Endodermal cell (in vitro differentiated cells): ENCODE measurements around the gene TSPAN11. TPM values are rescaled to one million over a fixed set of nuclear protein-coding genes. Genes with fewer than 3 reads are reported as not detected.

Experiments
- DNase-seq: peaks from one replicate; pipeline ENCODE4 v3.0.0-alpha.2; 2017
- H3K27ac ChIP-seq: 2 replicates; pipeline ENCODE4 v1.5.1; 2013; ENCODE audit warnings: mild to moderate bottlenecking, low read depth, low read length, moderate library complexity
- H3K27me3 ChIP-seq: 2 replicates; pipeline ENCODE4 v1.6.1; 2013; ENCODE audit warnings: mild to moderate bottlenecking, low read length, moderate library complexity; ENCODE audit not compliant: insufficient read depth, control insufficient read depth, poor library complexity, severe bottlenecking
- H3K36me3 ChIP-seq: 2 replicates; pipeline ENCODE4 v1.7.0; 2013; ENCODE audit warnings: mild to moderate bottlenecking, low read length, moderate library complexity; ENCODE audit not compliant: control insufficient read depth, insufficient read depth
- H3K4me1 ChIP-seq: one replicate; pipeline ENCODE4 v1.7.0; 2013; ENCODE audit warnings: low read length; ENCODE audit not compliant: control insufficient read depth, insufficient read depth
- H3K4me3 ChIP-seq: 2 replicates; pipeline ENCODE4 v1.5.1; 2013; ENCODE audit warnings: mild to moderate bottlenecking, low read length, moderate library complexity
- H3K9ac ChIP-seq: 2 replicates; pipeline ENCODE4 v1.6.1; 2013; ENCODE audit warnings: mild to moderate bottlenecking, low read length, moderate library complexity; ENCODE audit not compliant: poor library complexity, severe bottlenecking; ENCODE audit errors: extremely low read depth
- H3K9me3 ChIP-seq: 2 replicates; pipeline ENCODE4 v1.6.1; 2013; ENCODE audit warnings: mild to moderate bottlenecking, low read length, moderate library complexity; ENCODE audit not compliant: control insufficient read depth
- H3K27ac Mint-ChIP-seq: 2 replicates; pipeline ENCODE4 v1.8.0; 2020; ENCODE audit warnings: mixed read lengths
- H3K27me3 Mint-ChIP-seq: 2 replicates; pipeline ENCODE4 v1.8.0; 2021; ENCODE audit warnings: mild to moderate bottlenecking, mixed read lengths; ENCODE audit not compliant: insufficient read depth
- H3K36me3 Mint-ChIP-seq: 2 replicates; pipeline ENCODE4 v1.8.0; 2020; ENCODE audit warnings: low read depth, mixed read lengths
- H3K4me1 Mint-ChIP-seq: 2 replicates; pipeline ENCODE4 v1.8.0; 2020; ENCODE audit warnings: mixed read lengths
- H3K4me3 Mint-ChIP-seq: 2 replicates; pipeline ENCODE4 v1.8.0; 2020; ENCODE audit warnings: mild to moderate bottlenecking, moderate library complexity, mixed read lengths
- H3K9me3 Mint-ChIP-seq: 2 replicates; pipeline ENCODE4 v1.8.0; 2020; ENCODE audit warnings: mild to moderate bottlenecking, mixed read lengths
- CTCF ChIP-seq: fragments of 200-600 bp; sonication (generic); conservative IDR thresholded peaks from 2 replicates; pipeline ENCODE4 v1.5.0; 2021; ENCODE audit warnings: antibody characterized with exemption, mild to moderate bottlenecking
- WGBS, 2 experiments: methylation state at CpG; one replicate each; pipeline versions ENCODE4 v1.1.5 to v1.1.7; 2013; ENCODE audit warnings: missing lambda C conversion rate in 2 of 2, mixed read lengths in 1 of 2; ENCODE audit not compliant: insufficient coverage in 1 of 2, insufficient read length in 1 of 2; 5-methylcytosine and 5-hydroxymethylcytosine counted together
- total RNA-seq, 2 donors: library from RNA; stranded (reverse); fragmentation: NEBNext Ultra II Directional in 1 of 2; extraction: Animal tissue kit (Norgen Biotek cat#: 25700) in 1 of 2; gene quantifications; 2 replicates in 1 of 2; 3 replicates in 1 of 2; pipeline ENCODE4 v1.2.1, GENCODE V29; 2021

Gene TSPAN11
- total RNA-seq, 2 donors from 2014 or later: 0.20 to 3.6 TPM

GRCh38 chr12:30978639-30979038 is 52.1 kb downstream of the TSPAN11 start:
- no peaks in the 10 kb centered on the region for H3K9me3 Mint-ChIP-seq
- Histone ChIP-seq H3K4me3 (no peak overlapping the region), H3K27me3 (no peaks in the 10 kb centered on the region), H3K36me3 (no peaks in the 10 kb centered on the region), H3K9me3 (no peaks in the 10 kb centered on the region), H3K27ac (no peak overlapping the region), H3K9ac (no peak overlapping the region), H3K4me1 (no peaks in the 10 kb centered on the region)
- DNase-seq: no peak
- peaks cover 13% of the 10 kb centered on the region for H3K4me1 Mint-ChIP-seq
- H3K4me3 Mint-ChIP-seq: no peak overlapping the region
- no peak for TF ChIP-seq CTCF
- H3K36me3 Mint-ChIP-seq: no peaks in the 10 kb centered on the region
- H3K27me3 Mint-ChIP-seq: peaks cover 3% of the 10 kb centered on the region
- 91 to 94% methylated on average over 4 to 7 of the region's 7 CpGs for WGBS, 2 experiments
- H3K27ac Mint-ChIP-seq: no peak overlapping the region

GRCh38 chr12:30979371-30980259 is 53.1 kb downstream of the TSPAN11 start:
- no peak overlapping the region for H3K4me3 Mint-ChIP-seq
- no peak for DNase-seq
- H3K9me3 ChIP-seq: no peaks in the 10 kb centered on the region
- H3K9ac ChIP-seq: no peak overlapping the region
- no peak overlapping the region for H3K4me3 ChIP-seq
- H3K4me1 ChIP-seq: no peaks in the 10 kb centered on the region
- 87 to 94% methylated on average over 8 to 20 of the region's 21 CpGs for WGBS, 2 experiments
- no peaks in the 10 kb centered on the region for H3K27me3 Mint-ChIP-seq
- TF ChIP-seq CTCF: no peak
- no peaks in the 10 kb centered on the region for H3K36me3 Mint-ChIP-seq
- H3K9me3 Mint-ChIP-seq: no peaks in the 10 kb centered on the region
- peak overlapping the region; percentile 15 for H3K27ac Mint-ChIP-seq
- peaks cover 13% of the 10 kb centered on the region for H3K4me1 Mint-ChIP-seq
- H3K27me3 ChIP-seq: no peaks in the 10 kb centered on the region
- no peaks in the 10 kb centered on the region for H3K36me3 ChIP-seq
- no peak overlapping the region for H3K27ac ChIP-seq

GRCh38 chr12:30980955-30981662 is 54.6 kb downstream of the TSPAN11 start:
- Mint-ChIP-seq H3K4me3 (no peak overlapping the region), H3K27me3 (no peaks in the 10 kb centered on the region), H3K36me3 (no peaks in the 10 kb centered on the region), H3K4me1 (peaks cover 13% of the 10 kb centered on the region), H3K27ac (peak overlapping the region; percentile 23), H3K9me3 (no peaks in the 10 kb centered on the region)
- TF ChIP-seq CTCF: no peak
- H3K36me3 ChIP-seq: no peaks in the 10 kb centered on the region
- DNase-seq: no peak
- H3K27ac ChIP-seq: no peak overlapping the region
- H3K4me1 ChIP-seq: no peaks in the 10 kb centered on the region
- H3K27me3 ChIP-seq: no peaks in the 10 kb centered on the region
- WGBS, 2 experiments: 87 to 89% methylated on average over 14 to 18 of the region's 18 CpGs
- no peaks in the 10 kb centered on the region for H3K9me3 ChIP-seq
- no peak overlapping the region for H3K9ac ChIP-seq
- no peak overlapping the region for H3K4me3 ChIP-seq
